C4-2B (cell line): ENCODE measurements around the gene CCDC78.
"Not testable (repeated sequence)": the region's sequence is repeated elsewhere in the genome, so short reads cannot be mapped to it uniquely, and the experiment has no call there.

ENCODE experiments used
- H3K27ac ChIP-seq: fragments of 450-650 bp; 2 replicates; pipeline ENCODE4 v1.5.1; 2017
- CTCF ChIP-seq: fragments of 450-650 bp; conservative IDR thresholded peaks from 2 replicates; pipeline ENCODE4 v1.5.1; 2017; ENCODE audit warnings: mild to moderate bottlenecking
- ZFX ChIP-seq: fragments of 450-650 bp; IDR thresholded peaks from 2 replicates; pipeline ENCODE4 v1.6.1; 2017

Gene CCDC78

GRCh38 chr16:760065-760464 lies 33.8 kb upstream of the CCDC78 start:
- H3K27ac ChIP-seq: no peak overlapping the region
- TF ChIP-seq ZFX (no peak), CTCF (no peak)

- H3K27ac ChIP-seq: no peak overlapping the region
- TF ChIP-seq CTCF (no peak), ZFX (no peak)
These were observed 33.1 kb upstream of the CCDC78 start for GRCh38 chr16:759110-759910.

GRCh38 chr16:756428-756827 lies 30.2 kb upstream of the CCDC78 start:
- TF ChIP-seq CTCF (no peak), ZFX (no peak)

GRCh38 chr16:754656-755055 lies 28.4 kb upstream of the CCDC78 start:
- TF ChIP-seq CTCF (no peak), ZFX (no peak)
- H3K27ac ChIP-seq: no peak overlapping the region

More at GRCh38 chr16:756428-756827, 30.2 kb upstream of the CCDC78 start:
- H3K27ac ChIP-seq: no peak overlapping the region

GRCh38 chr16:754121-754607 lies 27.9 kb upstream of the CCDC78 start:
- not testable (repeated sequence) for H3K27ac ChIP-seq

GRCh38 chr16:752007-752312 lies 25.7 kb upstream of the CCDC78 start:
- TF ChIP-seq ZFX (no peak), CTCF (no peak)

GRCh38 chr16:751152-752006 lies 25.1 kb upstream of the CCDC78 start:
- TF ChIP-seq CTCF (no peak), ZFX (no peak)
- H3K27ac ChIP-seq: peak overlapping the region; percentile 52

More at GRCh38 chr16:752007-752312, 25.7 kb upstream of the CCDC78 start:
- peak overlapping the region; percentile 52 for H3K27ac ChIP-seq
